Heart left ventricle (tissue), 16 donors: Measurements from ENCODE around the gene UBE3A. TPM values are rescaled to one million over a fixed set of nuclear protein-coding genes. Genes with fewer than 3 reads are reported as not detected.

ENCODE experiments used
- ATAC-seq, 4 donors: fragments of 200-7000 bp; cut with Tn5 transposase; one replicate each; pipeline ENCODE4 v1.9.1; 2020 to 2022; ENCODE audit warnings: moderate library complexity in 4 of 4, mild to moderate bottlenecking in 3 of 4, moderate number of reproducible peaks in 1 of 4
- DNase-seq, 5 donors: peaks; one replicate each; pipeline ENCODE4 v3.0.0-alpha.2; 2020
- H3K27ac ChIP-seq, 12 donors: fragments of 200-600 bp; sonication (generic) in 4 of 12; one replicate each; pipeline versions ENCODE4 v1.5.0 to v1.8.0; 2016 to 2022; ENCODE audit warnings: mild to moderate bottlenecking in 2 of 12
- H3K27me3 ChIP-seq, 9 donors: fragments of 200-600 bp; sonication (generic) in 2 of 9; one replicate each; pipeline versions ENCODE4 v1.5.1 to v1.8.0; 2016 to 2022; ENCODE audit warnings: mild to moderate bottlenecking in 3 of 9
- H3K36me3 ChIP-seq, 9 donors: fragments of 200-600 bp; sonication (generic) in 2 of 9; one replicate each; pipeline versions ENCODE4 v1.5.0 to v1.8.0; 2018 to 2022; ENCODE audit warnings: mild to moderate bottlenecking in 2 of 9
- H3K4me1 ChIP-seq, 12 donors: fragments of 200-600 bp; sonication (generic) in 4 of 12; one replicate each; pipeline versions ENCODE4 v1.5.0 to v1.8.0; 2016 to 2022; ENCODE audit warnings: mild to moderate bottlenecking in 3 of 12
- H3K4me3 ChIP-seq, 12 donors: fragments of 200-600 bp; sonication (generic) in 4 of 12; one replicate each; pipeline versions ENCODE4 v1.5.0 to v1.8.0; 2017 to 2022; ENCODE audit warnings: mild to moderate bottlenecking in 9 of 12, moderate library complexity in 4 of 12
- H3K9me3 ChIP-seq, 12 donors: fragments of 200-600 bp; sonication (generic) in 4 of 12; one replicate each; pipeline versions ENCODE4 v1.5.0 to v1.8.0; 2016 to 2022; ENCODE audit warnings: mild to moderate bottlenecking in 1 of 12
- POLR2A ChIP-seq, 2 donors: fragments of 450-650 bp; IDR thresholded peaks; one replicate each; pipeline ENCODE4 v1.6.1; 2017; ENCODE audit warnings: antibody characterized with exemption in 2 of 2, mild to moderate bottlenecking in 2 of 2, moderate library complexity in 2 of 2
- WGBS, 4 donors: extraction: QIAGEN DNeasy Blood & Tissue Kit in 2 of 4; methylation state at CpG; one replicate each; pipeline versions ENCODE4 v1.1.5 to v1.1.7; 2013 to 2018; 5-methylcytosine and 5-hydroxymethylcytosine counted together
- intact Hi-C, 10 donors: fragments of 100-400 bp; cut with DNase I; formaldehyde crosslinking; loops; one replicate each; pipeline versions ENCODE4 v1.11.1 to v1.14.2; 2022
- polyA plus RNA-seq, 2 donors: library from polyadenylated mRNA; stranded (reverse); fragments of 200-250 nt; gene quantifications; one replicate each; pipeline ENCODE4 v1.2.3, GENCODE V29; 2013
- total RNA-seq, 9 donors: library from RNA; depleted of rRNA in 2 of 9; stranded (reverse); fragments of >200 nt in 2 of 9; fragmentation: NEBNext Ultra II Directional in 3 of 9; extraction: Animal tissue kit (Norgen Biotek cat#: 25700) in 3 of 9; gene quantifications; one replicate each; pipeline versions ENCODE4 v1.1.0 to v1.2.4, GENCODE V29; 2016 to 2023
- TF ChIP-seq, protein P1 (sequence below), 12 donors: fragments of 200-600 bp; sonication (generic) in 4 of 12; IDR thresholded peaks; one replicate each; pipeline versions ENCODE4 v1.5.0 to v1.8.0; 2018 to 2022; ENCODE audit warnings: antibody characterized with exemption in 12 of 12, mild to moderate bottlenecking in 5 of 12
- donor health status: ischemic (EF 13 %, LVEDD 7.1; RV severe dilation, severe dysfunction).
- donor health status: healthy with polysubstance abuse.
- donor health status: DM: no; HTN: yes; CAD: no.
- donor health status: DM: no; HTN: no; CAD: no.
- donor health status: ischemic (EF 25% LVEDD 6.9; RV normal size, moderate dysfunction).
- donor health status: ischemic (EF 25% LVEDD 5.7; RV mildly dilated, moderate dysfunction).
- donor health status: healthy.
- donor health status: DM: yes; HTN: yes; CAD: no.
- donor health status: ischemic (EF 35%, LVEDD 5.7; RV mildly dilated, moderate dysfunction).
- donor health status: nonischemic (EF 11% LVEDD 7.7; RV severe dilation, severe dysfunction).
- donor health status: DM: yes; HTN: yes; CAD: no.
- donor health status: PGD.
- donor health status: ischemic (EF 29% LVEDD 5.4; RV normal size, mild dysfunction).
- donor health status: nonischemic (EF 23%, LVEDD 6.1; RV moderate dilation, normal function).

Gene UBE3A
- total and polyA plus RNA-seq, 11 donors, result 34.6 to 140 (median 103) TPM

- no peaks in the 10 kb centered on the region for H3K9me3 ChIP-seq
- peaks cover 0 to 85% (median 50%) of the 10 kb centered on the region in 12 donors for H3K4me1 ChIP-seq
- ATAC-seq, result no peak
- no peak overlapping the region for H3K4me3 ChIP-seq
- H3K36me3 ChIP-seq, result no peaks in the 10 kb centered on the region
- TF ChIP-seq, protein P1, sequence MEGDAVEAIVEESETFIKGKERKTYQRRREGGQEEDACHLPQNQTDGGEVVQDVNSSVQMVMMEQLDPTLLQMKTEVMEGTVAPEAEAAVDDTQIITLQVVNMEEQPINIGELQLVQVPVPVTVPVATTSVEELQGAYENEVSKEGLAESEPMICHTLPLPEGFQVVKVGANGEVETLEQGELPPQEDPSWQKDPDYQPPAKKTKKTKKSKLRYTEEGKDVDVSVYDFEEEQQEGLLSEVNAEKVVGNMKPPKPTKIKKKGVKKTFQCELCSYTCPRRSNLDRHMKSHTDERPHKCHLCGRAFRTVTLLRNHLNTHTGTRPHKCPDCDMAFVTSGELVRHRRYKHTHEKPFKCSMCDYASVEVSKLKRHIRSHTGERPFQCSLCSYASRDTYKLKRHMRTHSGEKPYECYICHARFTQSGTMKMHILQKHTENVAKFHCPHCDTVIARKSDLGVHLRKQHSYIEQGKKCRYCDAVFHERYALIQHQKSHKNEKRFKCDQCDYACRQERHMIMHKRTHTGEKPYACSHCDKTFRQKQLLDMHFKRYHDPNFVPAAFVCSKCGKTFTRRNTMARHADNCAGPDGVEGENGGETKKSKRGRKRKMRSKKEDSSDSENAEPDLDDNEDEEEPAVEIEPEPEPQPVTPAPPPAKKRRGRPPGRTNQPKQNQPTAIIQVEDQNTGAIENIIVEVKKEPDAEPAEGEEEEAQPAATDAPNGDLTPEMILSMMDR (IDR thresholded peaks at IDR 0.05), result no peak
- no peak for TF ChIP-seq POLR2A (IDR thresholded peaks at IDR 0.05)
- WGBS, 4 donors, result 56 to 66% (median 60%) methylated on average over 3 of the region's 3 CpGs
- intact Hi-C loops, result loop anchor here in 6 of 10 donors (10.0 kb wide), 4 partner anchors 57 to 307 kb away; no protein-coding TSS in a partner anchor
- no peaks in the 10 kb centered on the region for H3K27me3 ChIP-seq
- no peak for DNase-seq
- no peak overlapping the region for H3K27ac ChIP-seq
Observed at GRCh38 chr15:25431836-25432561, 6.8 kb downstream of the UBE3A start.

- H3K9me3 ChIP-seq, result no peaks in the 10 kb centered on the region
- peak in 2 of 4 donors; percentile 30 to 42 for ATAC-seq
- H3K27me3 ChIP-seq, result no peaks in the 10 kb centered on the region
- no peak overlapping the region for H3K27ac ChIP-seq
- WGBS, 4 donors, result 37 to 44% (median 39%) methylated on average over 2 of the region's 2 CpGs
- TF ChIP-seq POLR2A (IDR thresholded peaks at IDR 0.05), result no peak
- TF ChIP-seq, protein P1 (IDR thresholded peaks at IDR 0.05), result no peak
- DNase-seq, result no peak
- intact Hi-C loops, result no loop called here
- H3K36me3 ChIP-seq, result no peaks in the 10 kb centered on the region
- H3K4me1 ChIP-seq, result peaks cover 0 to 73% (median 46%) of the 10 kb centered on the region in 12 donors
- H3K4me3 ChIP-seq, result no peak overlapping the region
Observed at GRCh38 chr15:25427861-25428260, 11.0 kb downstream of the UBE3A start.

DNA sequence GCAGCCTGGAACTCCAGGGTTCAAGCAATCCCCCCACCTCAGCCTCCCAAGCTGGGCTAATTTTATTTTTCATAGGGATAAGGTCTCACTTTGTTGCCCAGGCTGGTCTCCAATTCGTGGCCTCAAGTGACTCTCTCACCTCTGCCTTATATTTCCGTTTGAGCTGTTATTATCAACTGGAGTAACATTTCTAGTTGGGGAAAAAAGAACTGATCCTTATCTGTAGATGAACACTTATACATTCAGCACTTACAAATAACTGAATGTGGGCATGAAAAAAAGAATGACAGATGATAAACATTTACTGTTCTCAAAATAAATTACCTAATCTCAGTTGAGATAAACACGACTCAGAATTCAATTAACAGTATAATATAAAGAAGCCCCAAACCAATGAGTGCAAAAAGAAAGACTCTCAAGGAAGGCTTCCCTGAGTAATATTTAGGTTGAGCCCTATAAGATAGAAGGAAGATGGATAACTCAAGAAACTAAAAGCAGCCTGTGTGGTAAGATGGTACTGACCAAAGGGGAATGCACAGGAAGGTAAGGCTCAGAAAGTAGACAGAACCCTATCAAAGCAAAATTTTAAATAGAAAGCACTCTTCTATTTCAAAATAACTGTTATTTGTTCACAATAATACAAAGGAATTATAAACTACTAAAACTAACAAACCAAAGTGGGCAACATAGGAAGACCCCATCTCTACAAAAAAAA, 11.8 kb downstream of the UBE3A start:
- no peaks in the 10 kb centered on the region for H3K36me3 ChIP-seq
- no peak for DNase-seq
- no peak for TF ChIP-seq POLR2A (IDR thresholded peaks at IDR 0.05)
- TF ChIP-seq, protein P1 (IDR thresholded peaks at IDR 0.05), result no peak
- H3K4me3 ChIP-seq, result no peak overlapping the region
- H3K9me3 ChIP-seq, result no peaks in the 10 kb centered on the region
- H3K27ac ChIP-seq, result no peak overlapping the region
- intact Hi-C loops, result no loop called here
- H3K27me3 ChIP-seq, result no peaks in the 10 kb centered on the region
- WGBS, 4 donors, result 24 to 34% (median 28%) methylated on average over 3 of the region's 3 CpGs
- H3K4me1 ChIP-seq, result peaks cover 0 to 72% (median 44%) of the 10 kb centered on the region in 12 donors
- ATAC-seq, result peak in 2 of 4 donors; percentile 36 to 46

GRCh38 chr15:25424073-25424472, 14.8 kb downstream of the UBE3A start:
- Histone ChIP-seq H3K4me1 (peaks cover 0 to 57% (median 32%) of the 10 kb centered on the region in 12 donors), H3K36me3 (peaks cover 0 to 3% (median 0%) of the 10 kb centered on the region in 9 donors), H3K27ac (no peak overlapping the region), H3K27me3 (no peaks in the 10 kb centered on the region), H3K4me3 (no peak overlapping the region), H3K9me3 (peaks cover 0 to 11% (median 0%) of the 10 kb centered on the region in 12 donors)
- TF ChIP-seq POLR2A (IDR thresholded peaks at IDR 0.05), result no peak
- TF ChIP-seq, protein P1 (IDR thresholded peaks at IDR 0.05), result no peak
- ATAC-seq (no peak), DNase-seq (no peak)
- intact Hi-C loops, result no loop called here
- 94 to 98% (median 96%) methylated on average over 1 of the region's 1 CpG for WGBS, 4 donors
